Caki2 (cell line): ENCODE measurements around the gene PPM1M. TPM values are rescaled to one million over a fixed set of nuclear protein-coding genes. Genes with fewer than 3 reads are reported as not detected.

Experiments used
- DNase-seq: peaks from one replicate; pipeline ENCODE4 v3.0.0-alpha.2; 2015; ENCODE audit warnings: low read depth
- in situ Hi-C: cut with HindIII; loops from 2 replicates; pipeline ENCODE4 v1.10.0; 2016; ENCODE audit warnings: low sequenced_read_pairs, low pct_unique_long_range_greater_than_20kb, mixed read lengths
- total RNA-seq: library from RNA; depleted of rRNA; stranded (reverse); fragments of >200 nt; shearing (Covaris generic); gene quantifications from 2 replicates; pipeline ENCODE4 v1.2.3, GENCODE V29; 2014; ENCODE audit warnings: low replicate concordance

PPM1M gene
- total RNA-seq, 1 experiment from 2014 or later: 4.8 TPM

DNA sequence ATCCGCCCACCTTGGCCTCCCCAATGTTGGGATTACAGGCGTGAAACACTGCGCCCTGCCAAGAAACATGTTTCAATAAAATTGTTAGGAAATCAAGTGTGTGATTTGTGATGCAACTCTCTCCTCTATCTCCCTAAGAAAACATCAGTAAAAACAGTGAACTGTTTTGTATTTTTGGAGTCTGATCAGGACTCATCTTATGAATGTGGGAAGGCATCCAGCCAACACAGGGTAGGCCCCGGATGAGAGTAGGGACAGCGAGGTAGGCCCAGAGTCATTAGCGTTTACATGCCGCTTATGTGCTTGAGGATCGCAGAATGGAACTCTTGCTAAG, 41.2 kb downstream of the PPM1M start:
- peak; percentile 78 for DNase-seq
- in situ Hi-C loops: no loop called here

- in situ Hi-C loops: no loop called here
- no peak for DNase-seq
Observed at GRCh38 chr3:52288674-52289073, 43.1 kb downstream of the PPM1M start.

GRCh38 chr3:52289338-52289746, 43.8 kb downstream of the PPM1M start:
- no peak for DNase-seq
- in situ Hi-C loops: no loop called here

GRCh38 chr3:52289747-52290595, 44.4 kb downstream of the PPM1M start:
- peak; percentile 65 for DNase-seq
- in situ Hi-C loops: no loop called here

GRCh38 chr3:52290596-52291507, 45.3 kb downstream of the PPM1M start:
- in situ Hi-C loops: no loop called here
- DNase-seq: no peak

DNA sequence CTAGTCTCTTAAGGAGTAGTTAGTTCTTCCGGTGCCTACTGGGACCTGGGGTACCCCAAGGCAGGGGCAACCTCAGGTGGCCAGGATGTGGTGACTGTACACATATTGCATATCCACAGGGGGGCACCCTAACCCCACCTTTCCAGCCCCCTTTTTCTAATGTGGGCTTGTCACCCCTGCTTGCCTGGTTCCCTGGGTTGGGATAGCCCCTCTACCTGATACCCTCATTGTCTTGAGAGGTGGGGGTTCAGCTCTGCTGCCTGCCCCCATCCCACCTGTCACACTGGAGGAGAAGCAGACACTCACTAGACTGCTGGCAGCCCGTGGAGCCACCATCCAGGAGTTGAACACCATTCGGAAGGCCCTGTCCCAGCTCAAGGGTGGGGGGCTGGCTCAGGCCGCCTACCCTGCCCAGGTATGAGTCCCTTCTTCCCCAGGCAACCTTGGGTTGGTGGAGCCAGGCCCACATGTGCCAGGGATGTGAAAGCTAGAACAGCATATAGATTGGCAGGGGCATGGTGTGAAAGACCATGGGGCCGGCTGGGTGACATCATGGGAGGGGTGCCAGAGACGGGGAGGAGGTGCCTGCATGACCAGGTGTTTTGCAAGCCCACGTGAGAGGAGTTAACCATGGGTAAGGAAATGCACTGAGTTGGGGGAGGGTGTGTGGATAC, 46.1 kb downstream of the PPM1M start:
- DNase-seq: no peak
- in situ Hi-C loops: no loop called here

DNA sequence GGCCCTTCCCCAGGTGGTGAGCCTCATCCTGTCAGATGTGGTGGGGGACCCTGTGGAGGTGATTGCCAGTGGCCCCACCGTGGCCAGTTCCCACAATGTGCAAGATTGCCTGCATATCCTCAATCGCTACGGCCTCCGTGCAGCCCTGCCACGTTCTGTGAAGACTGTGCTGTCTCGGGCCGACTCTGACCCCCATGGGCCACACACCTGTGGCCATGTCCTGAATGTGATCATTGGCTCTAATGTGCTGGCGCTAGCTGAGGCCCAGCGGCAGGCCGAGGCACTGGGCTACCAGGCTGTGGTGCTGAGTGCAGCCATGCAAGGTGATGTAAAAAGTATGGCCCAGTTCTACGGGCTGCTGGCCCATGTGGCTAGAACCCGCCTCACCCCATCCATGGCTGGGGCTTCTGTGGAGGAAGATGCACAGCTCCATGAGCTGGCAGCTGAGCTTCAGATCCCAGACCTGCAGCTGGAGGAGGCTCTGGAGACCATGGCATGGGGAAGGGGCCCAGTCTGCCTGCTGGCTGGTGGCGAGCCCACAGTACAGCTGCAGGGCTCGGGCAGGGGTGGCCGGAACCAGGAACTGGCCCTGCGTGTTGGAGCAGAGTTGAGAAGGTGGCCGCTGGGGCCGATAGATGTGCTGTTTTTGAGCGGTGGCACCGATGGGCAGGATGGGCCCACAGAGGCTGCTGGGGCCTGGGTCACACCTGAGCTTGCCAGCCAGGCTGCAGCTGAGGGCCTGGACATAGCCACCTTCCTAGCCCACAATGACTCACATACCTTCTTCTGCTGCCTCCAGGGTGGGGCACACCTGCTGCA, 46.9 kb downstream of the PPM1M start:
- in situ Hi-C loops: no loop called here
- no peak for DNase-seq

GRCh38 chr3:52293491-52294319, 48.1 kb downstream of the PPM1M start:
- no peak for DNase-seq
- in situ Hi-C loops: no loop called here

- in situ Hi-C loops: no loop called here
Observed at GRCh38 chr3:52294320-52295150, 49.0 kb downstream of the PPM1M start.

GRCh38 chr3:52295671-52296208, 50.2 kb downstream of the PPM1M start:
- DNase-seq: no peak

More at GRCh38 chr3:52294320-52295150, 49.0 kb downstream of the PPM1M start:
- DNase-seq: no peak

GRCh38 chr3:52297242-52298148, 51.9 kb downstream of the PPM1M start:
- DNase-seq: no peak
- in situ Hi-C loops: no loop called here

More at GRCh38 chr3:52295671-52296208, 50.2 kb downstream of the PPM1M start:
- in situ Hi-C loops: no loop called here

DNA sequence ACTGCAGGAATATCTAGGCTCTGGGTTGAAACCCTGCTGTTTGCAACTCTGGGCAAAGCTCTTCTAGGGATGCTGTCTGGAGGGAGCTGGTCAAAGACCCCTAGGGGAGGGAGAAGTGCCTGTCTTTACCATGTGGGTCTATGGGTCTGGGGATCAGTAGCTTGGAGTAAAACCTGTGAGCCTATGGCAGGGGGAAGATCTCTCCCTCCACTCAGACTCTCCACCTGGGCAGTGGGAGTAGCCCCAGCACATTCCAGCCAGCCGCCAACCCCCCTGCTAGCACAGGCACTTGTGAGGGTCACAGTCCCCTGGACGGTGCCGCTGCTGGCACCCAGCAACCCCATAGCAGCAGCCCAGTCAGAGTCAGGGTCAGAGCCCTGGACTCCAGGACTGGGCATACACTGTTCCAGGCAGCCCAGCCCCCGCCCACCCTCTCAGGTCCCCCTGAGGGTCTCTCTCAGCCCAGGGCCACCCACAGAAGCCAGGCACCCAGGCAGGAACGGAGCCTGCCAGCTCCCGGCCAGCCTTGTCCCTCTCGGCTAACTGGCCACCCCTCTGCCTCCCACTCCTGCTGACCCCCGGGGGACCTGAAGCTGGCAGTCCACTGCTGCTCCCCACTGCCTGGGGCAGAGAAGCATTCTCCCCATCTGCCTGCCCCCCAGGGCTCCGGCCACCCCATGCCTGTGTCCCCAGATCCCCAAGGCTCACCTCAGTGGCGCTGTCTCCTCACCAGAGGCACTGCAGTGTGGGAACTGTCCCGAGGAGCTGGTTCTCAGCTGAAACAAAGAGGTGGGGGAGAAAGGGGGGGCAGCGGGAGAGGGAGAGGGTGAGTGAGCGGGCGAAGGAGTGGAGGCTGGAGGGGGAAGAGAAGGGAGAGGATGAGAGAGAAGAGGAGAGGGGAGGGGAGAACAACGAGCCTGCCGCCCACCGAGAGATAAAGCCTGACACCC, 52.9 kb downstream of the PPM1M start:
- in situ Hi-C loops: no loop called here
- no peak for DNase-seq

DNA sequence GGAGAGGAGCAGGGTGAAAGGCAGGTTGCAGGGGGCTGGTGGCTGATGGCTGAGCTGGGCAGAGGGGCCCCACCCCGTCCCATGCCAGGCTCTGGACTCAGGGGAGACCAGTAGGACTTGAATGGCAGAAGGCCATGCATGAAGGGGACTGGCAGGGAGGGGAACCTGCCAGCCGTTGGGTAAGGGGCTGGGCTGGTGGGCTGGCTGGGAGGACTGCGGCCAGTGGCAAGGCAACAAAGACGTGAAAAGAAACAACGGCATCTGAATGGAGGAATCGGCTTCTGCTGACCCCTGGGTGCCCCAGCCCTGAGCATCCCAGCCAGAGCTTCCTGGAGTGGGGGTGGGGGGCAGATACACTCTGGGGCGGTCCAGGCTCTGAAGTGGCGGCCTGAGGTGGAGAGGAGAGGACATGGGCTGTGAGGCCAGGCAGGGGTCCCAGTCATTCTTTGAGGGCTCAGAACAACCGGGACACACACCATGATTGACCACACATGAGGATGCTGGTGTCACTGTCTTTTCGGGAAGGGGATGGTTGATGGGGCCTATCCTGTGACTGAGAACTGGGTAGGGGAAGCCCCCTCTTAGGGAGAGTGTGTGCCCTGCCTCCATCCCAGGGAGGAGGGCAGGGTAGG, 53.8 kb downstream of the PPM1M start:
- DNase-seq: no peak
- in situ Hi-C loops: no loop called here
